Measurements from ENCODE around the gene TMEM117.

The TMEM117 gene

DNA sequence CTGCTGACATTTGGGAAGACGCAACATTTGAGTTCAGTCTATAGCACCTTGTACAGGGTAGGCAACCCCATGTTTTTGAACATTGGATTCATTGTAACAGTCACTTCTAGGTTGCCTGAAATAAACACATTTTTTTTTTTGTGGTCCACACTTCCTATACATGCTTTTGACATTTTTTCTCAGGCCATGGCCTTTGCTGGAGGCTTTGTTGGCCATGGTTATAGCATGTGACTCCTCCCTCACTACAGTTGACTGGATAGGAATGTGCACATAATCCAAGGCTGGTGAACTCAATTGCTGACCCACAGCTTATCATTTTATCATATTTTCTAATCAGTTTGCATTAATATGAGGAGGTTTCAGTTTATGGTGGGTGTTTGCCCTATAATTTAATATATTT is 60.6 kb downstream of the TMEM117 start:
- no peak overlapping the region for H3K14ac ChIP-seq (ENCODE audit: low read length)
- no CpG with 5 or more reads among the region's 1 CpG for WGBS, 2 donors (ENCODE audit: extremely low coverage in 2 of 2, insufficient read length in 2 of 2, insufficient replicate concordance in 1 of 2)
- H2BK120ac ChIP-seq (ENCODE audit: low read depth, low read length), result no peak overlapping the region
- H3K9ac ChIP-seq (ENCODE audit: low read depth, low read length, poor library complexity), result no peak overlapping the region
- H3K4me2 ChIP-seq (ENCODE audit: insufficient read depth, low read length, poor library complexity, severe bottlenecking), result no peak overlapping the region
- no peak overlapping the region for H3K23ac ChIP-seq (ENCODE audit: low read depth, low read length, poor library complexity)
- H4K91ac ChIP-seq (ENCODE audit: low read depth, low read length, poor library complexity), result no peak overlapping the region
- H3K4me1 ChIP-seq (ENCODE audit: control insufficient read depth in 2 of 2, insufficient read depth in 1 of 2, low read depth in 1 of 2, low read length in 2 of 2), result peaks cover 0 to 3% of the 10 kb centered on the region in 2 donors
- H4K8ac ChIP-seq (ENCODE audit: low read depth, low read length), result no peak overlapping the region
- H3K79me1 ChIP-seq (ENCODE audit: low read depth, low read length), result no peaks in the 10 kb centered on the region
- no peaks in the 10 kb centered on the region for H3K9me3 ChIP-seq (replicated peaks in 1 of 2; ENCODE audit: control insufficient read depth in 2 of 2, insufficient read depth in 1 of 2, low read depth in 1 of 2, low read length in 2 of 2)
- no peak overlapping the region for H2BK15ac ChIP-seq (ENCODE audit: low read length)
- no peak overlapping the region for H2AK5ac ChIP-seq (ENCODE audit: low read depth, low read length)
- H3K27me3 ChIP-seq (ENCODE audit: control insufficient read depth in 3 of 3, insufficient read depth in 3 of 3, low read depth in 1 of 3, low read length in 3 of 3), result no peaks in the 10 kb centered on the region
- H2BK12ac ChIP-seq (ENCODE audit: low read length), result no peak overlapping the region
- H2AFZ ChIP-seq (ENCODE audit: low read length), result no peak overlapping the region
- no peaks in the 10 kb centered on the region for H3K36me3 ChIP-seq (replicated peaks in 1 of 2; ENCODE audit: control insufficient read depth in 2 of 2, insufficient read depth in 2 of 2, low read length in 2 of 2)
- no peak overlapping the region for H3K4ac ChIP-seq (ENCODE audit: low read length)
- H2BK5ac ChIP-seq (ENCODE audit: low read length), result no peak overlapping the region
- no peak overlapping the region for H3K18ac ChIP-seq (ENCODE audit: low read length)
- H3K4me3 ChIP-seq (ENCODE audit: low read length in 2 of 2), result no peak overlapping the region
- DNase-seq (ENCODE audit: low spot score), result no peak
- no peak overlapping the region for H3K27ac ChIP-seq (replicated peaks; ENCODE audit: low read length)

DNA sequence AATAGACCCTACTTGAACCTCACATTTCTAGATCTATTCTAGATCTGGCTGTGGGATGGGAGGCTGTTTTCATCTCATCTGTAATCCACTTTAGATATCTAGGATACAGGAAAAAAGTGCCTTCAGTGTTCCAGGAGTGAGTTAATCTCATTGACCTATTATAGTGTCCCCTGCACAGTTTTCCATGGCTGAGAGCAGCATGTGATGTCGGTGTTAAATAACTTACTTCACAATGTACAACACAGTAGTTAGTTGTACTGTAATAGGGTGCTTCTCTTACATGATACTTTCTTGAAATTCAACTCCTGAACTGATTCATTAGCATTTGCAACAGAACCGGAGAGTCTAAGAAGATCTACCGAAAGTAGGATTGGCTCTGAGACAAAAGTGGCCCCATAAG is 62.6 kb downstream of the TMEM117 start:
- H3K27me3 ChIP-seq (ENCODE audit: control insufficient read depth in 3 of 3, insufficient read depth in 3 of 3, low read depth in 1 of 3, low read length in 3 of 3), result no peaks in the 10 kb centered on the region
- H3K36me3 ChIP-seq (replicated peaks in 1 of 2; ENCODE audit: control insufficient read depth in 2 of 2, insufficient read depth in 2 of 2, low read length in 2 of 2), result no peaks in the 10 kb centered on the region
- no peak for DNase-seq (ENCODE audit: low spot score)
- H3K79me1 ChIP-seq (ENCODE audit: low read depth, low read length), result no peaks in the 10 kb centered on the region
- WGBS, 2 donors (ENCODE audit: extremely low coverage in 2 of 2, insufficient read length in 2 of 2, insufficient replicate concordance in 1 of 2), result no CpG with 5 or more reads among the region's 3 CpGs
- no peak overlapping the region for H2BK12ac ChIP-seq (ENCODE audit: low read length)
- no peak overlapping the region for H3K9ac ChIP-seq (ENCODE audit: low read depth, low read length, poor library complexity)
- no peak overlapping the region for H3K18ac ChIP-seq (ENCODE audit: low read length)
- H3K4me3 ChIP-seq (ENCODE audit: low read length in 2 of 2), result no peak overlapping the region
- H2BK120ac ChIP-seq (ENCODE audit: low read depth, low read length), result no peak overlapping the region
- no peak overlapping the region for H3K14ac ChIP-seq (ENCODE audit: low read length)
- no peak overlapping the region for H2BK5ac ChIP-seq (ENCODE audit: low read length)
- no peak overlapping the region for H2AFZ ChIP-seq (ENCODE audit: low read length)
- no peak overlapping the region for H4K8ac ChIP-seq (ENCODE audit: low read depth, low read length)
- H2AK5ac ChIP-seq (ENCODE audit: low read depth, low read length), result no peak overlapping the region
- H4K91ac ChIP-seq (ENCODE audit: low read depth, low read length, poor library complexity), result no peak overlapping the region
- no peak overlapping the region for H3K4me2 ChIP-seq (ENCODE audit: insufficient read depth, low read length, poor library complexity, severe bottlenecking)
- H3K23ac ChIP-seq (ENCODE audit: low read depth, low read length, poor library complexity), result no peak overlapping the region
- peaks cover 0 to 3% of the 10 kb centered on the region in 2 donors for H3K4me1 ChIP-seq (ENCODE audit: control insufficient read depth in 2 of 2, insufficient read depth in 1 of 2, low read depth in 1 of 2, low read length in 2 of 2)
- H2BK15ac ChIP-seq (ENCODE audit: low read length), result no peak overlapping the region
- H3K27ac ChIP-seq (replicated peaks; ENCODE audit: low read length), result no peak overlapping the region
- H3K4ac ChIP-seq (ENCODE audit: low read length), result no peak overlapping the region
- no peaks in the 10 kb centered on the region for H3K9me3 ChIP-seq (replicated peaks in 1 of 2; ENCODE audit: control insufficient read depth in 2 of 2, insufficient read depth in 1 of 2, low read depth in 1 of 2, low read length in 2 of 2)

GRCh38 chr12:43899574-43899973 is 63.7 kb downstream of the TMEM117 start:
- Histone ChIP-seq H4K91ac (ENCODE audit: low read depth, low read length, poor library complexity) (no peak overlapping the region), H3K23ac (ENCODE audit: low read depth, low read length, poor library complexity) (no peak overlapping the region), H2BK12ac (ENCODE audit: low read length) (no peak overlapping the region), H4K8ac (ENCODE audit: low read depth, low read length) (no peak overlapping the region), H3K27me3 (ENCODE audit: control insufficient read depth in 3 of 3, insufficient read depth in 3 of 3, low read depth in 1 of 3, low read length in 3 of 3) (no peaks in the 10 kb centered on the region), H2BK120ac (ENCODE audit: low read depth, low read length) (no peak overlapping the region), H3K27ac (replicated peaks; ENCODE audit: low read length) (no peak overlapping the region), H2BK5ac (ENCODE audit: low read length) (no peak overlapping the region), H3K14ac (ENCODE audit: low read length) (no peak overlapping the region), H3K4ac (ENCODE audit: low read length) (no peak overlapping the region), H2AFZ (ENCODE audit: low read length) (no peak overlapping the region), H3K9ac (ENCODE audit: low read depth, low read length, poor library complexity) (no peak overlapping the region), H3K79me1 (ENCODE audit: low read depth, low read length) (no peaks in the 10 kb centered on the region), H3K4me3 (ENCODE audit: low read length in 2 of 2) (no peak overlapping the region), H2BK15ac (ENCODE audit: low read length) (no peak overlapping the region), H3K36me3 (replicated peaks in 1 of 2; ENCODE audit: control insufficient read depth in 2 of 2, insufficient read depth in 2 of 2, low read length in 2 of 2) (no peaks in the 10 kb centered on the region), H2AK5ac (ENCODE audit: low read depth, low read length) (no peak overlapping the region), H3K18ac (ENCODE audit: low read length) (no peak overlapping the region), H3K9me3 (replicated peaks in 1 of 2; ENCODE audit: control insufficient read depth in 2 of 2, insufficient read depth in 1 of 2, low read depth in 1 of 2, low read length in 2 of 2) (no peaks in the 10 kb centered on the region), H3K4me1 (ENCODE audit: control insufficient read depth in 2 of 2, insufficient read depth in 1 of 2, low read depth in 1 of 2, low read length in 2 of 2) (peaks cover 0 to 3% of the 10 kb centered on the region in 2 donors), H3K4me2 (ENCODE audit: insufficient read depth, low read length, poor library complexity, severe bottlenecking) (no peak overlapping the region)
- DNase-seq (ENCODE audit: low spot score), result no peak

- no peak overlapping the region for H3K4me2 ChIP-seq (ENCODE audit: insufficient read depth, low read length, poor library complexity, severe bottlenecking)
- H4K91ac ChIP-seq (ENCODE audit: low read depth, low read length, poor library complexity), result no peak overlapping the region
- no peak overlapping the region for H3K14ac ChIP-seq (ENCODE audit: low read length)
- no peaks in the 10 kb centered on the region for H3K9me3 ChIP-seq (replicated peaks in 1 of 2; ENCODE audit: control insufficient read depth in 2 of 2, insufficient read depth in 1 of 2, low read depth in 1 of 2, low read length in 2 of 2)
- no peak overlapping the region for H3K18ac ChIP-seq (ENCODE audit: low read length)
- no peaks in the 10 kb centered on the region for H3K36me3 ChIP-seq (replicated peaks in 1 of 2; ENCODE audit: control insufficient read depth in 2 of 2, insufficient read depth in 2 of 2, low read length in 2 of 2)
- no peak overlapping the region for H3K27ac ChIP-seq (replicated peaks; ENCODE audit: low read length)
- no peaks in the 10 kb centered on the region for H3K27me3 ChIP-seq (ENCODE audit: control insufficient read depth in 3 of 3, insufficient read depth in 3 of 3, low read depth in 1 of 3, low read length in 3 of 3)
- no peak overlapping the region for H3K4ac ChIP-seq (ENCODE audit: low read length)
- no peak overlapping the region for H2AK5ac ChIP-seq (ENCODE audit: low read depth, low read length)
- no peak overlapping the region for H2BK12ac ChIP-seq (ENCODE audit: low read length)
- DNase-seq (ENCODE audit: low spot score), result no peak
- no peaks in the 10 kb centered on the region for H3K79me1 ChIP-seq (ENCODE audit: low read depth, low read length)
- H4K8ac ChIP-seq (ENCODE audit: low read depth, low read length), result no peak overlapping the region
- no peak overlapping the region for H3K4me3 ChIP-seq (ENCODE audit: low read length in 2 of 2)
- no peaks in the 10 kb centered on the region for H3K4me1 ChIP-seq (ENCODE audit: control insufficient read depth in 2 of 2, insufficient read depth in 1 of 2, low read depth in 1 of 2, low read length in 2 of 2)
- no peak overlapping the region for H3K23ac ChIP-seq (ENCODE audit: low read depth, low read length, poor library complexity)
- no peak overlapping the region for H2BK15ac ChIP-seq (ENCODE audit: low read length)
- no peak overlapping the region for H3K9ac ChIP-seq (ENCODE audit: low read depth, low read length, poor library complexity)
- no peak overlapping the region for H2BK5ac ChIP-seq (ENCODE audit: low read length)
- H2BK120ac ChIP-seq (ENCODE audit: low read depth, low read length), result no peak overlapping the region
- H2AFZ ChIP-seq (ENCODE audit: low read length), result no peak overlapping the region
Observed at GRCh38 chr12:43903686-43904085, 67.8 kb downstream of the TMEM117 start.
